Measurements from ENCODE around the gene NTSR1. TPM values are rescaled to one million over a fixed set of nuclear protein-coding genes. Genes with fewer than 3 reads are reported as not detected.

Gene NTSR1
- total and polyA plus RNA-seq, 7 donors: 0.01 to 0.08 (median 0.05) TPM; not detected in 3

DNA sequence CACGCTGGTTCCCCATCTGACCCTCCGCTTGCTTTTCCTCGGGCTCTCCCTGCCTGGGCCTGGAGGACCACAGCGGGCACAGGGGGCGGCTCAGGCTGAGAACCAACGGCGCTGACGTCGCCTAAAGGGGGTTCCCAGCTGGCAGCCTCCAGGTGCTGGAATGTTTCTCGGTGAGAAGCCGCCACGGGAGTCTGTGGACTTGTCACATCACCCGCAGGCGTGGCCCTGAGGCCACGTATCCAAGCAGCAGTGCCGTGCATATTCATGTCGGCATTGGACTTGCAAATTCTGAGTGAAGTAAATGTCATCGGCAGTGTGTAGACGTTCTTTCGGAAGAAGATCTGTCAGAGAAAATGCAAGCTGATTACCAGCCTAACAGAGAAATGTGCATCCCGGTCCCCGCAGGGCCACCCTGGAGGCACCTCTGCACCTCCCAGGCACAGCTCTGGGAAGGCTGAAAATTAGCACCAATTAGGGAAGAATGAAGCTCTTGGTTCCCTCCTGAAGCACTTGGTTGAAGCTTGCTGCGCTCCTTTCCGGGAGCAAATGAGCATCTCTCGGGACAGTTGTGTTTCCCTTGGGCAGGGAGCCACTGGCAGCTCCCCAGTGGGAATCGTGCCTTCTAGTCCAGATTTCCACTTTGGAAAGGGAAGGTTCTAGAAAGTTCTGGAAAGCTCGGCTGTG lies 24.3 kb downstream of the NTSR1 start:
- intact Hi-C loops (cut with DNase I): no loop called here
- H3K9me3 ChIP-seq: no peaks in the 10 kb centered on the region
- peak in 1 of 2 donors; percentile 27 for DNase-seq
- peaks cover 0 to 62% (median 7%) of the 10 kb centered on the region in 3 donors for H3K27me3 ChIP-seq (ENCODE audit: insufficient read depth in 3 of 3, low read length in 2 of 3)
- H3K36me3 ChIP-seq (ENCODE audit: insufficient read depth in 1 of 2, low read depth in 1 of 2): no peaks in the 10 kb centered on the region
- H3K4me1 ChIP-seq: no peaks in the 10 kb centered on the region
- ATAC-seq: no peak
- H3K4me3 ChIP-seq: no peak overlapping the region
- H3K27ac ChIP-seq: no peak overlapping the region
- 67 to 74% (median 67%) methylated on average over 27 of the region's 27 CpGs for WGBS, 3 donors
- TF ChIP-seq CTCF (IDR thresholded peaks at IDR 0.05): no peak

DNA sequence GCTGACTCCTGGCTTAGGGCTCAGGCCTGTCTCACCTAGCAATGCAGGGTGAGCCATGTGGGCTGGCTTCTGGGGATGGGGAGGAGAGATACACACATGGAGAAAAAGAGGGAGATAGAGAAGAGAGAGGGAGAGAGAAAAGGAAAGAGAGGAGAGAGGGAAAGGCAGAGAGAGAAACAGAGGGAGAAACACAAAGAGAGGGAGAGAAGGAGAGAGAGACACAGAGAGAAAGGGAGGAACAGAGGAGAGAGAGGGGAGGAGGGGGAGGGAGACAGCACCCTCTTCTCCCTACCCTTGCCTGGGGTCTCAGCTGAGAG lies 24.8 kb downstream of the NTSR1 start:
- Histone ChIP-seq H3K27ac (no peak overlapping the region), H3K4me1 (no peaks in the 10 kb centered on the region), H3K36me3 (ENCODE audit: insufficient read depth in 1 of 2, low read depth in 1 of 2) (no peaks in the 10 kb centered on the region), H3K4me3 (no peak overlapping the region), H3K9me3 (no peaks in the 10 kb centered on the region), H3K27me3 (ENCODE audit: insufficient read depth in 3 of 3, low read length in 2 of 3) (peaks cover 0 to 61% (median 8%) of the 10 kb centered on the region in 3 donors)
- no peak for TF ChIP-seq CTCF (IDR thresholded peaks at IDR 0.05)
- intact Hi-C loops (cut with DNase I): no loop called here
- ATAC-seq (no peak), DNase-seq (no peak)

DNA sequence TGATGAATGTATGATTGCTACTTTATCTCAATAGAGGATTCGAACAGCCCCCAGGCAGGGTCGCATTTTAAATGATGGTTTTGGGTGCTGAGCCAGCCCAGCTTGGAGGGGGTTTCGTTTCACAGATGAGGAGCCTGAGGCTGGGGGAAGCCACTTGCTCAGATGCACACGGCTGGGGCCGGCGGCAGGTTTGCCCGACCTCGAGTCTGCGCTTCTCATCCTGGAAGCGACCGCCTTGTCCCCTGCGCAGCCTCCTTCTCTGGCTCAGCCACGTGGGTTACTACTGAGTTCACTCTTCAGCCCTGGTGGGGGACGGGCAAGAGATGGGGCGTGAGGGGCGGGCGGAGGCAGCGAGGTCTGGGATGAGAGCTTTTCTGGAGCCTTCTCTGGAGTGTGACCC lies 25.3 kb downstream of the NTSR1 start:
- peaks cover 0 to 64% (median 9%) of the 10 kb centered on the region in 3 donors for H3K27me3 ChIP-seq (ENCODE audit: insufficient read depth in 3 of 3, low read length in 2 of 3)
- no peaks in the 10 kb centered on the region for H3K9me3 ChIP-seq
- H3K27ac ChIP-seq: no peak overlapping the region
- DNase-seq (peak in 1 of 2 donors; percentile 42), ATAC-seq (no peak)
- no peaks in the 10 kb centered on the region for H3K36me3 ChIP-seq (ENCODE audit: insufficient read depth in 1 of 2, low read depth in 1 of 2)
- 82 to 84% (median 83%) methylated on average over 17 to 18 of the region's 18 CpGs for WGBS, 3 donors
- H3K4me1 ChIP-seq: no peaks in the 10 kb centered on the region
- intact Hi-C loops (cut with DNase I): no loop called here
- no peak for TF ChIP-seq CTCF (IDR thresholded peaks at IDR 0.05)
- no peak overlapping the region for H3K4me3 ChIP-seq

GRCh38 chr20:62734326-62734725 lies 25.7 kb downstream of the NTSR1 start:
- Histone ChIP-seq H3K27me3 (ENCODE audit: insufficient read depth in 3 of 3, low read length in 2 of 3) (peaks cover 0 to 68% (median 9%) of the 10 kb centered on the region in 3 donors), H3K9me3 (no peaks in the 10 kb centered on the region), H3K4me1 (no peaks in the 10 kb centered on the region), H3K27ac (no peak overlapping the region), H3K4me3 (no peak overlapping the region), H3K36me3 (ENCODE audit: insufficient read depth in 1 of 2, low read depth in 1 of 2) (no peaks in the 10 kb centered on the region)
- no peak for TF ChIP-seq CTCF (IDR thresholded peaks at IDR 0.05)
- 82 to 86% (median 85%) methylated on average over 11 of the region's 11 CpGs for WGBS, 3 donors
- DNase-seq (no peak), ATAC-seq (no peak)
- intact Hi-C loops (cut with DNase I): no loop called here

DNA sequence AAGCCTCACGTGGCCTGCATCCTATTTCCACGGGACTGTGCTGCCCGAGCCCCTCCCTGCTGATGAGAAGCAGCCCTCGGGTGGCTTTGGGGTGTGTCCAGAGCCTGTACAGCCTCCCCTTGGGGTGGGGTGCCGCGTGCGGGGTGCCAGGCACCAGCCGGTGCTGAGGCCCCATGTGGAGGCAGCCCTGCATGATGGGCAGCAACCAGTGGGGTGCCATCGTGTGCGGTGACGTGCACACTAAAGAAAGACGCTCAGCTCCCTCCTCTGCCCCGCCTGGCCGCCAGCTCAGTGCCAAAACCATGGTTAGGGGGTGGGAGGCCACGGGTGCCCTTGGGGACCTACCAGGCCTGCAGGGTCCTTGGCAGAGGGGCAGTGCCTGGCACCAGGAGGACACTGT lies 26.2 kb downstream of the NTSR1 start:
- no peak overlapping the region for H3K4me3 ChIP-seq
- WGBS, 3 donors: 68 to 73% (median 70%) methylated on average over 15 of the region's 15 CpGs
- ATAC-seq (no peak), DNase-seq (peak in 1 of 2 donors; percentile 46)
- TF ChIP-seq CTCF (IDR thresholded peaks at IDR 0.05): no peak
- no peak overlapping the region for H3K27ac ChIP-seq
- peaks cover 0 to 71% (median 9%) of the 10 kb centered on the region in 3 donors for H3K27me3 ChIP-seq (ENCODE audit: insufficient read depth in 3 of 3, low read length in 2 of 3)
- no peaks in the 10 kb centered on the region for H3K4me1 ChIP-seq
- no peaks in the 10 kb centered on the region for H3K9me3 ChIP-seq
- no peaks in the 10 kb centered on the region for H3K36me3 ChIP-seq (ENCODE audit: insufficient read depth in 1 of 2, low read depth in 1 of 2)
- intact Hi-C loops (cut with DNase I): no loop called here
